Astrocyte of the spinal cord (primary cell): ENCODE data around the gene MARCHF9.

ENCODE experiments used
- DNase-seq: peaks from one replicate; pipeline ENCODE4 v3.0.0; 2011; ENCODE audit warnings: low read depth, low spot score
- H3K4me3 ChIP-seq: 2 replicates; pipeline ENCODE4 v1.5.1; 2011; ENCODE audit warnings: low read depth, mild to moderate bottlenecking, low read length, moderate library complexity
- in situ Hi-C: cut with HindIII; loops from 2 replicates; pipeline ENCODE4 v1.10.0; 2017; ENCODE audit warnings: low sequenced_read_pairs
- TF ChIP-seq, protein P1 (sequence below): IDR thresholded peaks from 2 replicates; pipeline ENCODE4 v1.5.1; 2012; ENCODE audit warnings: low read depth, mild to moderate bottlenecking, low read length, inconsistent platforms

The MARCHF9 gene

DNA sequence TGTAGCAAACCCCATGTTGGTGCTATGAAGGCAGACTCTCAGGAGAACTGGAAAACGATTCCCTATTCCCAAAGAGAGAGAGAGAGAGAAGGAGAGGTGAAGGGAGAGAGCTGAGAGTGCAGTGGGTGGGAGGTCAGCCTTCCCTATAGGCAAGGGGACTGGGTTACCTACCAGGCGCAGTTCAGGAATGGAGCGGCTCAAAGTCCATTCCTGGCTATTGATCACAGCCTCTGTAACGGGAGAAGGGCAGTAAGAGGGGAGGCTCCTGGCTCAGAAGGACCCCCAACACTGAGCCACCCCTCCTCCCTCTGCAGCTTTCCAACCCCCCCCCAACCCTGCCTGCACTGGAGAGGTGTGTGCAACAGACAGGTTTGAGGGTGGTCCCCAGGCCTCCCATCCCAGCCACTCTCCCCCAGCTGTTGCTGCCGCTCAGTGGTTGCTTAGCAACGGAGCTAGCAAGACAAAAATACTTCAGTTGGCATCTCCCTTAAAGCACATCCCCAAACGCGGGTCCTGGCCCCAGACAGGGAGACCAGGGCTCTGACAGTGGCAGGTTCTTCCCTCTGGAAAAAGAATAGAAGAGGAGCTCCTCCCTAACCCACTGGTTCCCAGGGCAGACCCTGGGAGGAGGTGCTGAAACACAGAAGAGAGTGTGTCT is 19.6 kb upstream of the MARCHF9 start:
- in situ Hi-C loops: no loop called here
- no peak for DNase-seq
- no peak overlapping the region for H3K4me3 ChIP-seq
- TF ChIP-seq, protein P1, sequence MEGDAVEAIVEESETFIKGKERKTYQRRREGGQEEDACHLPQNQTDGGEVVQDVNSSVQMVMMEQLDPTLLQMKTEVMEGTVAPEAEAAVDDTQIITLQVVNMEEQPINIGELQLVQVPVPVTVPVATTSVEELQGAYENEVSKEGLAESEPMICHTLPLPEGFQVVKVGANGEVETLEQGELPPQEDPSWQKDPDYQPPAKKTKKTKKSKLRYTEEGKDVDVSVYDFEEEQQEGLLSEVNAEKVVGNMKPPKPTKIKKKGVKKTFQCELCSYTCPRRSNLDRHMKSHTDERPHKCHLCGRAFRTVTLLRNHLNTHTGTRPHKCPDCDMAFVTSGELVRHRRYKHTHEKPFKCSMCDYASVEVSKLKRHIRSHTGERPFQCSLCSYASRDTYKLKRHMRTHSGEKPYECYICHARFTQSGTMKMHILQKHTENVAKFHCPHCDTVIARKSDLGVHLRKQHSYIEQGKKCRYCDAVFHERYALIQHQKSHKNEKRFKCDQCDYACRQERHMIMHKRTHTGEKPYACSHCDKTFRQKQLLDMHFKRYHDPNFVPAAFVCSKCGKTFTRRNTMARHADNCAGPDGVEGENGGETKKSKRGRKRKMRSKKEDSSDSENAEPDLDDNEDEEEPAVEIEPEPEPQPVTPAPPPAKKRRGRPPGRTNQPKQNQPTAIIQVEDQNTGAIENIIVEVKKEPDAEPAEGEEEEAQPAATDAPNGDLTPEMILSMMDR: no peak

- DNase-seq: no peak
- in situ Hi-C loops: no loop called here
- peak overlapping the region; percentile 12 for H3K4me3 ChIP-seq
- TF ChIP-seq, protein P1: peak; percentile 49
These were observed 18.8 kb upstream of the MARCHF9 start for GRCh38 chr12:57735952-57736740.

- no peak overlapping the region for H3K4me3 ChIP-seq
These were observed 18.0 kb upstream of the MARCHF9 start for GRCh38 chr12:57736741-57737466.

GRCh38 chr12:57737467-57738460 is 17.1 kb upstream of the MARCHF9 start:
- TF ChIP-seq, protein P1: peak; percentile 35
- no peak overlapping the region for H3K4me3 ChIP-seq
- no peak for DNase-seq
- in situ Hi-C loops: no loop called here

More at GRCh38 chr12:57736741-57737466, 18.0 kb upstream of the MARCHF9 start:
- no peak for DNase-seq
- in situ Hi-C loops: no loop called here
- TF ChIP-seq, protein P1: no peak

DNA sequence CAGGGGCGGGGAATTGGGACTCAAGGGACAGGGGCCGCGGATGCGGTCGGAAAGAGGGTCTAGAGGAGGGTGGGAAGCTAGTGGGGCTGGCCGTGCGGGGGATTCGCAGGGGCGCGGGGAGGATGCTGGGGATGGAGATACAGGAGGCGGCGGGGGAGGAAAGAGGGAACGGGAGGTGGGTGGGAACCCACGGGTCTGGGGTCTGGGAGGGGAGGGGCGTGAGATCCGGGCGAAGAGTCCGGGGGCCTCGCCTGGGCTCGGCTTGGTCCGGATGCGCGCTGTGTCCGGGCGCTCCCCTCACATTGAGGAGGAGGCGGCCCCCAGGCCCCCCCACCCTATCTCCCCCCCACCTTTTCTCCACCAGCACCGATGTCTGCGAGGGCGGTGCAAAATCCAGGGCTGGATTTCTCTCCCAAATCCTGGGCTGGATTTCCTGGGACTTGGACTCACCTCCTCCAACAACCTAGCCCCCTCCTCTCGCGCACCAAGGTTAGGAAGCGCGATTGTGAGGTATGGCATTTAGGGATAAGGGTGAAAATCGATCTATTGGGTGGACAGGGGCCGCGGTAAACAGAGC is 16.2 kb upstream of the MARCHF9 start, which contains the start of gene AGAP2:
AGAP2 (minus strand) TSS at position 82 of the 577 bp plus-strand sequence. CDS start 496 bp downstream, outside the sequence.
- TF ChIP-seq, protein P1: no peak
- DNase-seq: no peak
- in situ Hi-C loops: no loop called here
- peak within 1 kb of the TSS; percentile 7 for H3K4me3 ChIP-seq
